AG04449 (cell line): ENCODE data around the gene TFIP11.

Source experiments
- CTCF ChIA-PET: fragments of 350-600 bp; formaldehyde crosslinking; extraction: SDS; loops from one replicate; lab custom pipeline; 2021; ENCODE audit warnings: antibody characterized with exemption; lab: Yijun Ruan, JAX
- POLR2A ChIA-PET: fragments of 400-600, 350-600 bp; formaldehyde crosslinking; extraction: SDS; loops from one replicate; lab custom pipeline; 2020; ENCODE audit warnings: antibody characterized with exemption, inconsistent platforms; lab: Yijun Ruan, JAX
- DNase-seq: peaks from one replicate; pipeline ENCODE4 v3.0.0-alpha.2; 2010; ENCODE audit warnings: low read depth, low spot score
- H3K4me3 ChIP-seq: 2 replicates; pipeline ENCODE4 v1.5.1; 2011; ENCODE audit warnings: low read depth, mild to moderate bottlenecking, control low read depth, low read length
- CTCF ChIP-seq: IDR thresholded peaks from one replicate; pipeline ENCODE4 v1.5.1; 2011; ENCODE audit warnings: mild to moderate bottlenecking, moderate library complexity, low read length, control low read depth, inconsistent platforms; ENCODE audit not compliant: insufficient read depth; ENCODE audit errors: missing control alignments

The TFIP11 gene

DNA sequence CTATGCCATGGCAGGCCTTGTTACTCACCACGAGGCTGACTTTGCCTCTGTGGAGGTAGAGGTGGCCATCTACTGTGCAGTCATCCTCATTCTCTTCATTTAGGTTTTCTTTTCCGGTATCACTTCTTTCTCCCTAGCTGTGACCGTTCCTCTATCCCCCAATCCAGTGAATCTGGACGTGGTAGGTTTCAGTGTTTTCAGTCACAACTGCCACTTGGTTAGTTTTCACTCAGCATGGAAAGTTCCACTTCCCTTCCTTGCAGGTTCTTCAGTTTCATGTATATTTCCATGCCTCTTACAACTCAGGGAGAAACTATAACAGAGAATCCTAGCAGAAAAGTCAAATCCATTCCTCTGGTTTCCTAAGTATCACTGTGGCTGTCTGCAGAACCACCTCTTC, 30.6 kb downstream of the TFIP11 start:
- ChIA-PET CTCF (interaction anchor here (1.0 to 4.2 kb wide), 6 partner anchors 20 to 184 kb away, joined by 3 to 24 read pairs (median 4); no protein-coding TSS in a partner anchor), POLR2A (no interaction called here)
- H3K4me3 ChIP-seq: no peak overlapping the region
- TF ChIP-seq CTCF: no peak
- no peak for DNase-seq

GRCh38 chr22:26481112-26481693, 31.1 kb downstream of the TFIP11 start:
- no peak for DNase-seq
- no peak for TF ChIP-seq CTCF
- H3K4me3 ChIP-seq: no peak overlapping the region
- ChIA-PET CTCF (interaction anchor here (1.5 to 4.2 kb wide), 4 partner anchors 20 to 185 kb away, joined by 4 to 24 read pairs (median 14); no protein-coding TSS in a partner anchor), POLR2A (no interaction called here)

DNA sequence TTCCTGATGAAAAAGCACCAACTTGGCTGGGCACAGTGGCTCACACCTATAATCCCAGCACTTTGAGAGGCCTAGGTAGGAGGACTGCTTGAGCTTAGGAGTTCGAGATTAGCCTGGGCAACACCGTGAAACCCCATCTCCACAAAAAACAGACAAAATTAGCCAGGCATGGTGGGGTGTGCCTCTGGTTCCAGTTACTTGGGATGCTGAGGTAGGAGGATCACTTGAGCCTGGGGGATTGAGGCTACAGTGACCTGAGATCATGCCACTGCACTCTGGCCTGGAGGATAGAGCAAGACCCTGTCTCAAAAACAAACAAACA, 31.7 kb downstream of the TFIP11 start:
- DNase-seq: no peak
- TF ChIP-seq CTCF: no peak
- ChIA-PET CTCF (interaction anchor here (1.5 to 3.0 kb wide), 2 partner anchors 19 to 185 kb away, joined by 5 to 24 read pairs; no protein-coding TSS in a partner anchor), POLR2A (no interaction called here)
- no peak overlapping the region for H3K4me3 ChIP-seq

- ChIA-PET CTCF (interaction anchor here (0.6 to 3.4 kb wide), 9 partner anchors 15 to 186 kb away, joined by 3 to 24 read pairs (median 3); no protein-coding TSS in a partner anchor), POLR2A (no interaction called here)
- TF ChIP-seq CTCF: no peak
- no peak for DNase-seq
- no peak overlapping the region for H3K4me3 ChIP-seq
Observed at GRCh38 chr22:26479792-26480610, 32.3 kb downstream of the TFIP11 start.

- DNase-seq: no peak
- POLR2A ChIA-PET: interaction anchor here (1.2 kb wide), 1 partner anchor 187 kb away, joined by 3 read pairs; no protein-coding TSS in a partner anchor
- H3K4me3 ChIP-seq: no peak overlapping the region
- TF ChIP-seq CTCF: no peak
- CTCF ChIA-PET: interaction anchor here (0.7 to 3.4 kb wide), 7 partner anchors 10 to 186 kb away, joined by 3 to 18 read pairs (median 3); no protein-coding TSS in a partner anchor
Observed at GRCh38 chr22:26479043-26479791, 33.1 kb downstream of the TFIP11 start.
